GM18520 (cell line): Measurements from ENCODE around the gene GLB1L2.
"Not testable (repeated sequence)": the region's sequence is repeated elsewhere in the genome, so short reads cannot be mapped to it uniquely, and the experiment has no call there.

Source experiments
- ATAC-seq: cut with Tn5 transposase; IDR thresholded peaks from one replicate; pipeline ENCODE4 v1.9.1; 2021; ENCODE audit not compliant: unreplicated experiment

GLB1L2 gene

GRCh38 chr11:134322553-134322952 lies 9.2 kb upstream of the GLB1L2 start:
- no peak for ATAC-seq

GRCh38 chr11:134328433-134328832 lies 3.4 kb upstream of the GLB1L2 start:
- ATAC-seq: no peak

GRCh38 chr11:134330611-134331353 lies 1.0 kb upstream of the GLB1L2 start:
- ATAC-seq: no peak

GRCh38 chr11:134332189-134332631 lies 422 bp downstream of the GLB1L2 start:
- no peak for ATAC-seq

- ATAC-seq: no peak
Observed at GRCh38 chr11:134332782-134333181, 994 bp downstream of the GLB1L2 start.

- no peak for ATAC-seq
Observed at GRCh38 chr11:134333312-134333711, 1.5 kb downstream of the GLB1L2 start.

- ATAC-seq: no peak
Observed at GRCh38 chr11:134333946-134334345, 2.2 kb downstream of the GLB1L2 start.

GRCh38 chr11:134334796-134335571 lies 3.2 kb downstream of the GLB1L2 start:
- ATAC-seq: no peak

- ATAC-seq: no peak
Observed at GRCh38 chr11:134337051-134337450, 5.3 kb downstream of the GLB1L2 start.

GRCh38 chr11:134338068-134338467 lies 6.3 kb downstream of the GLB1L2 start:
- ATAC-seq: no peak

GRCh38 chr11:134338654-134339053 lies 6.9 kb downstream of the GLB1L2 start:
- no peak for ATAC-seq

GRCh38 chr11:134339756-134340155 lies 8.0 kb downstream of the GLB1L2 start:
- ATAC-seq: no peak

- no peak for ATAC-seq
Observed at GRCh38 chr11:134340354-134340964, 8.7 kb downstream of the GLB1L2 start.

- ATAC-seq: no peak
Observed at GRCh38 chr11:134341805-134342571, 10.2 kb downstream of the GLB1L2 start.

- ATAC-seq: no peak
Observed at GRCh38 chr11:134342572-134343340, 11.0 kb downstream of the GLB1L2 start.

GRCh38 chr11:134343646-134344045 lies 11.9 kb downstream of the GLB1L2 start:
- ATAC-seq: no peak

- not testable (repeated sequence) for ATAC-seq
Observed at GRCh38 chr11:134344497-134345236, 12.9 kb downstream of the GLB1L2 start.

GRCh38 chr11:134345237-134345550 lies 13.4 kb downstream of the GLB1L2 start:
- ATAC-seq: no peak

GRCh38 chr11:134346101-134346975 lies 14.6 kb downstream of the GLB1L2 start:
- no peak for ATAC-seq
